Measurements from ENCODE around the gene EMC6.
"Not testable (repeated sequence)": the region's sequence is repeated elsewhere in the genome, so short reads cannot be mapped to it uniquely, and the experiment has no call there.

EMC6 gene

GRCh38 chr17:3704931-3705717, 36.5 kb downstream of the EMC6 start:
- DNase-seq (ENCODE audit: insufficient read length, low spot score) (no peak), FAIRE-seq (no peak)

DNA sequence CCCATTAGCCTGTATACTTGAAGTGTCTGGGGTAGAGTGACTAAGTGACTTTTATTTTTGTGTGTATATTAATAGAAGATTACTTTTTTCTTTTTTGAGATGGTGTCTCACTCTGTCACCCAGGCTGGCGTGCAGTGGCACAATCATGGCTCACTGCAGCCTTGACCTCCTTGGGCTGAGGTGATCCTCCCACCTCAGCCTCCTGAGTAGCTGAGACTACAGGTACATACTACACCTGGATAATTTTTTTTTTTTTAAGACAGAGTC, 37.0 kb downstream of the EMC6 start:
- not testable (repeated sequence) for DNase-seq (ENCODE audit: insufficient read length, low spot score); FAIRE-seq

- FAIRE-seq: no peak
These were observed 39.8 kb downstream of the EMC6 start for GRCh38 chr17:3708366-3708765.

GRCh38 chr17:3710951-3711383, 42.4 kb downstream of the EMC6 start:
- no peak for FAIRE-seq
- peak; percentile 52 for DNase-seq (ENCODE audit: insufficient read length, low spot score)

More at GRCh38 chr17:3708366-3708765, 39.8 kb downstream of the EMC6 start:
- DNase-seq (ENCODE audit: insufficient read length, low spot score): no peak

- FAIRE-seq: no peak
- no peak for DNase-seq (ENCODE audit: insufficient read length, low spot score)
These were observed 44.3 kb downstream of the EMC6 start for GRCh38 chr17:3712811-3713463.

DNA sequence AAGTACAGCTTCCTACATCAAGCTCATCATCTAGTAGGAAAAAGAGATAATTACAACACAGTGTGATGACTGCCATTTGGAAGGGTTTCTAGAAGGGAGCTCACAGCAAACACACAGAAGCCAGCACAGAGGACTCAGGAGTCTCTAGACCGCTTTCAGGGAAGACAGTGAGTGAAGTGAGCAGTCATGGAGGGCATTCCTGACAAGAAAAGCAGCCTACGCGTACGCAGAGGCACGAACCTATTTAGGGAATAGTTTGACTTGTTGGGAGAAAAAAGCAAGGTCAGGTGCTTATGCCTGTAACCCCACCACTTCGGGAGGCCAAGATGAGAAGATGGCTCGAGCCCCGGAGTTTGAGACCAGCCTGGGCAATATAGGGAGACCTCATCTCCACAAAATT, 46.7 kb downstream of the EMC6 start:
- DNase-seq (ENCODE audit: insufficient read length, low spot score): no peak
- no peak for FAIRE-seq

DNA sequence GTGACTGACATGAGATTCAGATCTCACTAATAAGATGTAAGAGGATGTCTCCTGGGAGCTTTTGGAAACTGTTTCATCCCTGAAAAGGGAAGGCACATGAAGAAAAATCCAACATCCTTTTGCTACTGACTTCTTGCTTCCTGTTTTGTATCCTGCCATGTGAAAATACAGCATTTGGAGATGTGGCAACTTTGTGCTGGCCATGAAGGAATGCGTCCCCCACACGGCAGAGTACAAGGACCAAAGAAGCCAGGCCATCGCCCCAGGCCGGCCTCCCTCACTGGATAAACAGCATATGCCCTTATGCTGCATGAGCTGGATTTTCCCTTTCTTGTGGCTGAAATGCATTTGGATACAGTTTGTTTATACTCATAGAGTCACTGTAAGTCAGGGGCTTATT, 49.6 kb downstream of the EMC6 start:
- no peak for DNase-seq (ENCODE audit: insufficient read length, low spot score)
- no peak for FAIRE-seq

GRCh38 chr17:3719265-3719664, 50.7 kb downstream of the EMC6 start:
- no peak for FAIRE-seq
- no peak for DNase-seq (ENCODE audit: insufficient read length, low spot score)
